GM21515 (cell line): ENCODE results near the gene DDX28.
"Not testable (repeated sequence)": the region's sequence is repeated elsewhere in the genome, so short reads cannot be mapped to it uniquely, and the experiment has no call there.

Experiments
- ATAC-seq: cut with Tn5 transposase; IDR thresholded peaks from one replicate; pipeline ENCODE4 v1.9.1; 2021; ENCODE audit not compliant: unreplicated experiment

DDX28 gene

GRCh38 chr16:67995423-67995822 is 27.6 kb downstream of the DDX28 start:
- no peak for ATAC-seq

GRCh38 chr16:67994040-67994408 is 29.0 kb downstream of the DDX28 start:
- ATAC-seq = not testable (repeated sequence)

GRCh38 chr16:67993207-67994039 is 29.6 kb downstream of the DDX28 start:
- peak; percentile 65 for ATAC-seq

DNA sequence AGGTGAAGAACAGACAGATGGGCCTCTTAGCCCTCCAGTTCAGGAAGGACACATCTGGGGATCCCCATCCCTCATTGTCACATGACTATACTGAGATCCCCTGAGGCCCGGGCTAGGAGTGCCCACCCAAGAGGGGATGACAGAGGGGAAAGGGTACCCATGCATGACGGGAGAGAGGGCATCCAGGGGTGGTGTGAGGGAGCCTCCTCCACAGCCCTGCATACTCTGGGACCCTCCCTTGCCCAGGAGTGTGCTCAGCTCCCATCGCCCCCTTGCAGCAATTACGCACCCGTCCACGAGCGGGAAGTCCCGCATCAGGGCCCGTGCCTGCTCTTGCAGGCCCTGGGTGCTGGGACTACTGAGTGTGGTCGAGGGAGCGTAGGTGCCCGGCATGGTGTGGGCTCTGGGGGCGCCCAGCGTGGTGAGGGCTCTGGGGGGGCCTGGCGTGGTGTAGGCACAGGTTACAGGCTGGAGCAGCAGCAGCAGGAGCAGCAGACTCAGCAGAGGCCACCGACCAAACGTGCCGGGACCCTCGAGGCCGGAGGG is 30.3 kb downstream of the DDX28 start:
- ATAC-seq = peak; percentile 5

GRCh38 chr16:67990018-67990386 is 33.0 kb downstream of the DDX28 start:
- ATAC-seq = no peak

DNA sequence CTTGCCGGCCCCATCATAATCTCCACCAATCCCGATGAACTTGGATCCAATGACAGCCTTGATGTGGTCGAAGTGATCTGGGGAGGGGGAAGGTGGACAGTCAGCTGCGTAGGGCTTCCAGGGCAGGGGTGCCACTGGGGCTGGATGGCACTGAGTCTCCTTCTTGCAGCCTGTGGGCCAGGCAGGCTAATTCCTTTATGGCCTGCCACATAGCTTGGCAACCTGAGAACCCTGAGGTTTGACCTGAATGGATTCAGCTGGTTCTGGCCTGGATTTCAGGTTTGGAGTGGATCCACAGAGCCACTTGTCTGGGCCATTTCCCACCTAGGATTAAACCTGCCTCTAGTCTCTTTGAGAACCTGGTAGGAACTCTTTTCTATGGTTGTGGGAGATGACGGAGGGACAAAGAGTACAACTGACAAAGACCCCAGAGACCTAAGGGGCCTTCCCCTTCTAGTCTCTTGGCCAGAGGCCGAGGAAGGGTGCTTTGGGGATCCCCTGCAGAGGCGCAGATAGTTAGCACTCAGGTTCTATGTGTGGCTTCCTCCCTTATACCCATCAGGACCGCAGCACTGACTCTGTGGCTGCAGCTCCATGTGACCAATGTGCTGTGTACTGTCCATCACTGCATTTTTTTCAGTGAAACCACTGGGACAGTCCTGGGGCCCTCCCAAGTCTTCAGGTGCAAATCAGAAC is 33.6 kb downstream of the DDX28 start:
- no peak for ATAC-seq

DNA sequence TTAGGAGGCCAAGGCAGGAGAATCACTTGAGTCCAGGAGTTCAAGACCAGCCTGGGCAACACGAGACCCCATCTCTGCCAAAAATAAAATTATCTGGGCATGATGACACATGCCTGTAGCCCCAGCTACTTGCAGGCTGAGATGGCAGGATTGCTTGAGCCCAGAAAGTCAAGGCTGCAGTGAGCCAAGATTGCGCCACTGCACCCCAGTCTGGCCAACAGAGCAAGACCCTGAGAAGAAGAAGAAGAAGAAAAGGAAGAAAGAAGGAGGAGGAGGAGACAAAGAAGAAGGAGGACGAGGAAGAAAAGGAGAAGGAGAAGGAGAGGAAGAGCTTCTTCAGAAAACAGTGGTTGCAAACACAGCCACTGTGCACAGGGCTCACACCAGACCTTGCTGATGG is 34.4 kb downstream of the DDX28 start:
- ATAC-seq = no peak

GRCh38 chr16:67987460-67988160 is 35.4 kb downstream of the DDX28 start:
- ATAC-seq = no peak

- ATAC-seq = no peak
Measured at GRCh38 chr16:67986949-67987348, 36.1 kb downstream of the DDX28 start.

- no peak for ATAC-seq
Measured at GRCh38 chr16:67982011-67982696, 40.9 kb downstream of the DDX28 start.

GRCh38 chr16:67979955-67980678 is 42.9 kb downstream of the DDX28 start, which contains the start of gene DPEP3:
Gene DPEP3 (minus strand): TSS chr16:67980499. CDS start chr16:67980380, 119 bp downstream.
- ATAC-seq = no peak

GRCh38 chr16:67977469-67978227 is 45.4 kb downstream of the DDX28 start:
- no peak for ATAC-seq

DNA sequence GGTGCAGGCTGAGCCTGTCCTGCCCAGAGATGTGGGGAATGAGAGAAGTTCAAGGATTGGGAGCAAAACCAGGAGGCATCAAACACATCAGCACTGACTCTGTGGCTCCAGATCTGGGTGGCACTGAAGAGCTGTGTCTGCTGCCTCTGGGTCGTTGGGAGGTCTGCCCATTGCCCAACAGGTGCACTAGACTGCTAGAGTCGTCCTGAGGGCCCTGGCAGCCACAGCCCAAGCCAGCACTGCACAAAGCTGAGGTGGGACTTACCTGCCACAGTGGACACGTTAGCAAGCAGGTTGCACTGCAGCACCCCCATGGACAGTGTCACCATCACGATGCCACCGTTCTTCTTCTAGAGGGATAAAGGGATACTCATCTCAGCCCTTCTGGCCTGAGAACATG is 46.0 kb downstream of the DDX28 start:
- no peak for ATAC-seq

GRCh38 chr16:67976205-67976604 is 46.8 kb downstream of the DDX28 start:
- ATAC-seq = no peak

- ATAC-seq = no peak
Measured at GRCh38 chr16:67975321-67976105, 47.5 kb downstream of the DDX28 start.

DNA sequence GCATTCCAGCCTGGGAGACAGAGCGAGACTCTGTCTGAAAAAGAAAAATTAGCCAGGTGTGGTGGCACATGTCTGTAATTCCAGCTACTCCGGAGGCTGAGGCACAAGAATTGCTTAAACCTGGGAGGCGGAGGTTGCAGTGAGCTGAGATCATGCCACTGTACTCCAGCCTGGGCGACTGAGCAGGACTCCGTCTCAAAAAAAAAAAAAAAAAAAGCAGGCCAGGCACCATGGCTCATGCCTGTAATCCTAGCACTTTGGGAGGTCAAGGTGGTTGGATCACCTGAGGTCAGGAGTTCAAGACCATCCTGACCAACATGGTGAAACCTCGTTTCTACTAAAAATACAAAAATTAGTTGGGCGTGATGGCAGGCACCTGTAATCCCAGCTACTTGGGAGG is 50.7 kb downstream of the DDX28 start:
- ATAC-seq = not testable (repeated sequence)

GRCh38 chr16:67971111-67971510 is 51.9 kb downstream of the DDX28 start:
- no peak for ATAC-seq
